Ishikawa (cell line): ENCODE results near the gene SCAMP1.

Source experiments
- CEBPB ChIP-seq: IDR thresholded peaks from 2 replicates; pipeline ENCODE4 v1.6.1; 2012
- CREB1 ChIP-seq: IDR thresholded peaks from 2 replicates; pipeline ENCODE4 v1.6.1; 2012; ENCODE audit warnings: low read depth
- EGR1 ChIP-seq: IDR thresholded peaks from 2 replicates; pipeline ENCODE4 v1.6.1; 2012
- EP300 ChIP-seq: IDR thresholded peaks from 2 replicates; pipeline ENCODE4 v1.6.1; 2012; ENCODE audit warnings: borderline replicate concordance
- FOXM1 ChIP-seq: IDR thresholded peaks from 2 replicates; pipeline ENCODE4 v1.6.1; 2012; ENCODE audit warnings: low read depth, borderline replicate concordance
- MAX ChIP-seq: IDR thresholded peaks from 2 replicates; pipeline ENCODE4 v1.6.1; 2012
- NFIC ChIP-seq: IDR thresholded peaks from 2 replicates; pipeline ENCODE4 v1.6.1; 2012
- RAD21 ChIP-seq: IDR thresholded peaks from 2 replicates; pipeline ENCODE4 v1.6.1; 2012; ENCODE audit warnings: low read depth
- TAF1 ChIP-seq: IDR thresholded peaks from 2 replicates; pipeline ENCODE4 v1.6.1; 2012; ENCODE audit warnings: low read depth, mild to moderate bottlenecking
- TCF12 ChIP-seq: IDR thresholded peaks from 2 replicates; pipeline ENCODE4 v1.6.1; 2012; ENCODE audit warnings: low read depth
- TEAD4 ChIP-seq: IDR thresholded peaks from 2 replicates; pipeline ENCODE4 v1.6.1; 2012
- YY1 ChIP-seq: IDR thresholded peaks from 2 replicates; pipeline ENCODE4 v1.6.1; 2012; ENCODE audit warnings: low read depth
- ZBTB7A ChIP-seq: IDR thresholded peaks from 2 replicates; pipeline ENCODE4 v1.6.1; 2012; ENCODE audit warnings: low read depth
- TF ChIP-seq, protein P1 (sequence below): IDR thresholded peaks from 2 replicates; pipeline ENCODE4 v1.6.1; 2012; ENCODE audit warnings: low read depth, mild to moderate bottlenecking
- TF ChIP-seq, protein P2 (sequence below): IDR thresholded peaks from 2 replicates; pipeline ENCODE4 v1.6.1; 2012

Gene SCAMP1

DNA sequence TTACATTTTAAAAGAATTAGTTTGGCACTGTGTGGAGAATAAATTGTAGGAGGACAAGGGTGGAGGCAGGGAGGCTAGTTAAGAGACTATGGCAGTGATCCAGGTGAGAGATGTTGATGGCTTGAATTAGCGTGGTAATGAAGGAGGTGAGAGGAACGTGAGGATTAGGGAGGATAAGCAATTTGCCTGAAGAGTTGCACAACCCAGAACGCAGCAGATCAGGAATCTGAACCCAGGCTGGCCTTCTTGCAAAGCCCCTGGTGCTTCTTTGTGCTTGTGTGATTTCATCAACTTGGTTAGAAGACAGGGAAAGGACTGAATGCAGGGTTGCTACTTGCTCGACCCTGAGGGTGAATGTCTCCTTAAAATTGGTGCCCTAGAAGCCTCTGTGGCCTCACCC lies 6.9 kb upstream of the SCAMP1 start:
- TF ChIP-seq TCF12 (no peak), TEAD4 (no peak), FOXM1 (no peak), ZBTB7A (no peak), MAX (no peak), TAF1 (no peak), RAD21 (no peak), NFIC (no peak), YY1 (no peak), EGR1 (no peak), CEBPB (no peak), CREB1 (no peak), EP300 (no peak)
- TF ChIP-seq, protein P1, sequence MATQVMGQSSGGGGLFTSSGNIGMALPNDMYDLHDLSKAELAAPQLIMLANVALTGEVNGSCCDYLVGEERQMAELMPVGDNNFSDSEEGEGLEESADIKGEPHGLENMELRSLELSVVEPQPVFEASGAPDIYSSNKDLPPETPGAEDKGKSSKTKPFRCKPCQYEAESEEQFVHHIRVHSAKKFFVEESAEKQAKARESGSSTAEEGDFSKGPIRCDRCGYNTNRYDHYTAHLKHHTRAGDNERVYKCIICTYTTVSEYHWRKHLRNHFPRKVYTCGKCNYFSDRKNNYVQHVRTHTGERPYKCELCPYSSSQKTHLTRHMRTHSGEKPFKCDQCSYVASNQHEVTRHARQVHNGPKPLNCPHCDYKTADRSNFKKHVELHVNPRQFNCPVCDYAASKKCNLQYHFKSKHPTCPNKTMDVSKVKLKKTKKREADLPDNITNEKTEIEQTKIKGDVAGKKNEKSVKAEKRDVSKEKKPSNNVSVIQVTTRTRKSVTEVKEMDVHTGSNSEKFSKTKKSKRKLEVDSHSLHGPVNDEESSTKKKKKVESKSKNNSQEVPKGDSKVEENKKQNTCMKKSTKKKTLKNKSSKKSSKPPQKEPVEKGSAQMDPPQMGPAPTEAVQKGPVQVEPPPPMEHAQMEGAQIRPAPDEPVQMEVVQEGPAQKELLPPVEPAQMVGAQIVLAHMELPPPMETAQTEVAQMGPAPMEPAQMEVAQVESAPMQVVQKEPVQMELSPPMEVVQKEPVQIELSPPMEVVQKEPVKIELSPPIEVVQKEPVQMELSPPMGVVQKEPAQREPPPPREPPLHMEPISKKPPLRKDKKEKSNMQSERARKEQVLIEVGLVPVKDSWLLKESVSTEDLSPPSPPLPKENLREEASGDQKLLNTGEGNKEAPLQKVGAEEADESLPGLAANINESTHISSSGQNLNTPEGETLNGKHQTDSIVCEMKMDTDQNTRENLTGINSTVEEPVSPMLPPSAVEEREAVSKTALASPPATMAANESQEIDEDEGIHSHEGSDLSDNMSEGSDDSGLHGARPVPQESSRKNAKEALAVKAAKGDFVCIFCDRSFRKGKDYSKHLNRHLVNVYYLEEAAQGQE, result no peak
- TF ChIP-seq, protein P2, sequence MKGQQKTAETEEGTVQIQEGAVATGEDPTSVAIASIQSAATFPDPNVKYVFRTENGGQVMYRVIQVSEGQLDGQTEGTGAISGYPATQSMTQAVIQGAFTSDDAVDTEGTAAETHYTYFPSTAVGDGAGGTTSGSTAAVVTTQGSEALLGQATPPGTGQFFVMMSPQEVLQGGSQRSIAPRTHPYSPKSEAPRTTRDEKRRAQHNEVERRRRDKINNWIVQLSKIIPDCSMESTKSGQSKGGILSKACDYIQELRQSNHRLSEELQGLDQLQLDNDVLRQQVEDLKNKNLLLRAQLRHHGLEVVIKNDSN, result no peak

DNA sequence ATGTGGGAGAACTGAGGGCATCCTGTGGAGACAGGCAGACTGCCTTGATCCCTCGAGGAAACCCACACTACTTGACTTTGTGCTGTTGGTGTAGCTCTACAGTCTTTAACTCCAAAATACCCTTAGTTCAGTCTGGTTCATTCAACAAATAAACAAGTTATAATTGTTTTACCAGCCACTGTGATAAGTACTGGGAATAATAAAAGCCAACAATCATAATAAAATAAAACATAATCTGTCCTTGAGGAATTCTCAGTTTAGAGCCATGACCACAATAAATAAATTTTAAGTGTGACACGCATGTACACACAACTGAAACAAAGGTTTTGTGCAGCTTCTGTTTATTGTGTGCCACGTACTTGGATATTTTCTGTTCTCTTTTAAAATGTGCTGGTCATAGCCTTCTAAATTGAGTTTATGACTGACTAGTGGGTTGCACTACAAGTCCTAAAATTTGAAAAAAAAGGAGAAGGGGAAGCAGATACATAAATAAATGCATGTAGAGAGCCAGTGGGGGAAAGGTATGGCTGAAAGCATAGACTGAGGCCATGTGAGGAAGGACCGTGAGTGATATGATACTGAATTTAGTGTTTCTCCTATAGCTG lies 6.2 kb upstream of the SCAMP1 start:
- no peak for TF ChIP-seq CREB1
- TF ChIP-seq FOXM1, result no peak
- TF ChIP-seq EP300, result no peak
- TF ChIP-seq CEBPB, result no peak

GRCh38 chr5:78355561-78355960 lies 4.9 kb upstream of the SCAMP1 start:
- no peak for TF ChIP-seq EGR1
- TF ChIP-seq, protein P1, result no peak
- TF ChIP-seq MAX, result no peak
- TF ChIP-seq RAD21, result no peak
- no peak for TF ChIP-seq TAF1
- TF ChIP-seq TEAD4, result no peak
- TF ChIP-seq CREB1, result no peak
- TF ChIP-seq, protein P2, result no peak
- no peak for TF ChIP-seq NFIC
- TF ChIP-seq EP300, result no peak
- no peak for TF ChIP-seq TCF12
- no peak for TF ChIP-seq ZBTB7A
- no peak for TF ChIP-seq FOXM1
- no peak for TF ChIP-seq YY1
- TF ChIP-seq CEBPB, result no peak

DNA sequence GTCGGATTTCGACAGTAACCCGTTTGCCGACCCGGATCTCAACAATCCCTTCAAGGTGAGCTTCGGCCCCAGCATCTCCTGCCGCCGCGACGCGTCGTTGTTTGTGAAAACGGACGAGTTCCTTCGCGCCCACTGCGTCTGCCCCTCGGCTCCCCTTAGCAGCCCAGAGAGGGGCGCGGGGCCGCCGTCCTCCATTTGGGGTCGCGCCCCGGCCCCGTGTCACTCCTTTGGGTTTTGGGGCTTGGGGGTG lies 182 bp downstream of the SCAMP1 start:
- TF ChIP-seq FOXM1 (no peak), RAD21 (no peak), TCF12 (no peak), EP300 (no peak), YY1 (no peak), CEBPB (no peak), TAF1 (no peak), TEAD4 (no peak), EGR1 (no peak), MAX (no peak), ZBTB7A (no peak; the same call in 1 of the 2 replicates), NFIC (no peak), CREB1 (no peak)
- TF ChIP-seq, protein P1, result no peak
- TF ChIP-seq, protein P2, result no peak
